Measurements from ENCODE around the gene ASGR2. TPM values are rescaled to one million over a fixed set of nuclear protein-coding genes. Genes with fewer than 3 reads are reported as not detected.

Gene ASGR2
- total RNA-seq, 2 experiments from 2014 or later, result 0.20 to 0.36 TPM

DNA sequence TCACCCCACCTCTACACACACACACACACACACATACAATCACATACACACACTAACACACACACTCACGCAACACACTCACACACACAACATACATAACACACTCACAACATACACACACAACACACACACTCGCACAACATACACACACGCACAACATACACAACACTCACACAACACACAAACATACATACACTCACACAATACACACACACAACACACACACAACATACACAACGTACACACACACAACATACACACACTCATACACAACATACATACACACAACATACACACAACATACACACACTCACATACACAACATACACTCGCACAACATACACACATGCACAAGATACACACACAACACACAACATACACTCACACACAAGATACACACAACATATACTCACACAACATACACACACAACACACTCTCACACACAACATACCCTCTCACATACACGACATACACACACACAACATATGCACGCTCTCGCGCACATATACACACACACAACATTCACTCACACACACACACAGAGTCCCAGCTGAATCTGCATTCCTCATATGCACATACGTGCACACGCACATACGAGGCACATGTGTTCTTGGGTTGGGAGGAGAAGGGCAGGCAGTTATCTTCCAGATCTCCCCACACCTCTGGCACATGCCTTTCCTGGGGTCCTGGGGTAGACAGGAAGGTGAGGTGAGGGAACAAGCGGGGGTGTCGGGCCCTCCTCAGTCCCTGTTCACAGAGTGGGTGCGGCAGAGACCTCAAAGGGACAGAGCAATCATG, 1.1 kb downstream of the ASGR2 start:
- POLR2A ChIA-PET, result no interaction called here
- Mint-ChIP-seq H3K4me1 (ENCODE audit: low read depth) (peaks cover 5% of the 10 kb centered on the region), H3K36me3 (ENCODE audit: low read depth) (no peaks in the 10 kb centered on the region), H3K27me3 (no peaks in the 10 kb centered on the region), H3K4me3 (no peak overlapping the region), H3K27ac (no peak overlapping the region), H3K9me3 (no peaks in the 10 kb centered on the region)
- Histone ChIP-seq H3K36me3 (ENCODE audit: insufficient read depth, low read length) (no peaks in the 10 kb centered on the region), H3K4me1 (ENCODE audit: insufficient read depth, low read length) (peaks cover 9% of the 10 kb centered on the region), H3K27me3 (ENCODE audit: control insufficient read depth in 1 of 2, insufficient read depth in 2 of 2, low read length in 2 of 2) (no peaks in the 10 kb centered on the region), H3K27ac (ENCODE audit: low read depth in 1 of 2, low read length in 2 of 2) (no peak overlapping the region), H3K4me3 (ENCODE audit: low read length) (no peak overlapping the region), H3K9me3 (ENCODE audit: control insufficient read depth in 1 of 2, insufficient read depth in 1 of 2, low read length in 2 of 2) (no peaks in the 10 kb centered on the region)
- TF ChIP-seq, protein P1, sequence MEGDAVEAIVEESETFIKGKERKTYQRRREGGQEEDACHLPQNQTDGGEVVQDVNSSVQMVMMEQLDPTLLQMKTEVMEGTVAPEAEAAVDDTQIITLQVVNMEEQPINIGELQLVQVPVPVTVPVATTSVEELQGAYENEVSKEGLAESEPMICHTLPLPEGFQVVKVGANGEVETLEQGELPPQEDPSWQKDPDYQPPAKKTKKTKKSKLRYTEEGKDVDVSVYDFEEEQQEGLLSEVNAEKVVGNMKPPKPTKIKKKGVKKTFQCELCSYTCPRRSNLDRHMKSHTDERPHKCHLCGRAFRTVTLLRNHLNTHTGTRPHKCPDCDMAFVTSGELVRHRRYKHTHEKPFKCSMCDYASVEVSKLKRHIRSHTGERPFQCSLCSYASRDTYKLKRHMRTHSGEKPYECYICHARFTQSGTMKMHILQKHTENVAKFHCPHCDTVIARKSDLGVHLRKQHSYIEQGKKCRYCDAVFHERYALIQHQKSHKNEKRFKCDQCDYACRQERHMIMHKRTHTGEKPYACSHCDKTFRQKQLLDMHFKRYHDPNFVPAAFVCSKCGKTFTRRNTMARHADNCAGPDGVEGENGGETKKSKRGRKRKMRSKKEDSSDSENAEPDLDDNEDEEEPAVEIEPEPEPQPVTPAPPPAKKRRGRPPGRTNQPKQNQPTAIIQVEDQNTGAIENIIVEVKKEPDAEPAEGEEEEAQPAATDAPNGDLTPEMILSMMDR (IDR thresholded peaks at IDR 0.05), result no peak
- intact Hi-C loops (cut with DNase I, micrococcal nuclease), result no loop called here
- CTCF ChIA-PET, result no interaction called here
- no peak for ATAC-seq (ENCODE audit: poor library complexity)
- DNase-seq, result peak in 1 of 14 experiments; percentile 17

DNA sequence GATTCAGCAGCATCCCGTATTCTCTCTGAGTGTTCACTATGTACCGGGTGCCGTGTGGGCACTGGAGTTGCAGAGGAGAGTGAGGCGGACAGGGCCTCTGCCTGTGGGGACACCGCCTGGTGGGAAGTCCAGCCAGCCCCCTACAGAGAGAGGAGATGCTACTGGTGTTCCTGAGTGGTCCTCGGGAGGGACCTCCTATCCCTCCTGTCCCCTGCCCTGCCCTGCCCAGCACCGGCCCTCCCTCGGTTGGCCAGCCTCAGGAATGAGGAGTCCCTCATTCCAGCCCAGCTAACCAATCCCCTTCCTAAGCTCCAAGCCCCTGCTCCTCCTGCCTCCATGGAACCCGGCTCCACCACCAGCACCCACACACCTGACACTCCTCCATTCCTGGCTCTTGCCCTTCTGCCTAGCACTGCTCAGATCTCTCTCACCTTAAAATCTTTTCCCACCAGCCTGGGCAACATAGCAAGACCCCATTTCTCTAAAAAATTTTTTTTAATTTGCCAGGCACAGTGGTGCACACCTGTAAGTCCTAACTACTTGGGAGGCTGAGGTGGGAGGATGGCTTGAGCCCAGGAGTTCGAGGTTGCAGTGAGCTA, 2.0 kb downstream of the ASGR2 start:
- Histone ChIP-seq H3K27ac (ENCODE audit: low read depth in 1 of 2, low read length in 2 of 2) (no peak overlapping the region), H3K4me1 (ENCODE audit: insufficient read depth, low read length) (peaks cover 9% of the 10 kb centered on the region), H3K4me3 (ENCODE audit: low read length) (no peak overlapping the region), H3K9me3 (ENCODE audit: control insufficient read depth in 1 of 2, insufficient read depth in 1 of 2, low read length in 2 of 2) (no peaks in the 10 kb centered on the region), H3K27me3 (ENCODE audit: control insufficient read depth in 1 of 2, insufficient read depth in 2 of 2, low read length in 2 of 2) (no peaks in the 10 kb centered on the region), H3K36me3 (ENCODE audit: insufficient read depth, low read length) (no peaks in the 10 kb centered on the region)
- ChIA-PET CTCF (no interaction called here), POLR2A (no interaction called here)
- Mint-ChIP-seq H3K27me3 (no peaks in the 10 kb centered on the region), H3K4me1 (ENCODE audit: low read depth) (peaks cover 5% of the 10 kb centered on the region), H3K36me3 (ENCODE audit: low read depth) (no peaks in the 10 kb centered on the region), H3K27ac (no peak overlapping the region), H3K9me3 (no peaks in the 10 kb centered on the region), H3K4me3 (no peak overlapping the region)
- intact Hi-C loops (cut with DNase I, micrococcal nuclease), result no loop called here
- TF ChIP-seq, protein P1 (IDR thresholded peaks at IDR 0.05), result no peak
- no peak for ATAC-seq (ENCODE audit: poor library complexity)
- peak in 1 of 14 experiments; percentile 24 for DNase-seq

DNA sequence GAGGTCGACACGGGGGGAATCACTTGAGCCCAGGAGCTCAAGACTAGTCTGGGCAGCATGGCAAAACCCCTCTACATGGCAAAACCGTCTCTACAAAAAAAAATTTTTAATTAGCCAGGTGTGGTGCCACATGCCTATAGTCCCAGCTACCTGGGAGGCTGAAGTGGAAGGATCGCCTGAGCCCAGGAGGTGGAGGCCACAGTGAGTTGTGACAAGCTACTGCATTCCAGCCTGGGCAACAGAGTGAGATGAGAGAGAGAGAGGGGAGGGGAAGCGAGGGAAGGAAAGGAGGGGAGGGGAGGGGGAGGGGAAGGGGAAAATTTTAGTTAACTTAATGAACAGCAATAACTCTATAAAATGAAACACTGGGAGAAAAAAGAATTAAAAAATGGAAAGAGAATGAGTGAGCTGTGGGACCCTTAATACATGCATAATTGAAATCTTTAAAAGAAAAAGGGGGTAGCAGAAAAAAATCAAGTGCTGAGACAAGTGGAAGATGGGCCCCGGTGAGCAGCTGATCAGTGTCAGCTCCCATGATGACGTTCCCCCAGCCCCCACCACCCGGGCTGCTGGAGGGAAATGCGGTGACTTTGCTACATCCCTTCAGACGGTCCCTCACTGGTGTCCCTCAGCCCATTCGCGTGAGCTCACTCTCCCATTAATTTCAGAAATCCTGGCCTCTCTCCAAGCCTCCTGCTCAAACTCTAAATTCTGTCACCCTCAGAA, 2.7 kb downstream of the ASGR2 start:
- Histone ChIP-seq H3K36me3 (ENCODE audit: insufficient read depth, low read length) (no peaks in the 10 kb centered on the region), H3K27ac (ENCODE audit: low read depth in 1 of 2, low read length in 2 of 2) (no peak overlapping the region), H3K27me3 (ENCODE audit: control insufficient read depth in 1 of 2, insufficient read depth in 2 of 2, low read length in 2 of 2) (no peaks in the 10 kb centered on the region), H3K9me3 (ENCODE audit: control insufficient read depth in 1 of 2, insufficient read depth in 1 of 2, low read length in 2 of 2) (no peaks in the 10 kb centered on the region), H3K4me1 (ENCODE audit: insufficient read depth, low read length) (peaks cover 9% of the 10 kb centered on the region), H3K4me3 (ENCODE audit: low read length) (no peak overlapping the region)
- intact Hi-C loops (cut with DNase I, micrococcal nuclease), result no loop called here
- TF ChIP-seq, protein P1 (IDR thresholded peaks at IDR 0.05), result no peak
- DNase-seq, result peak in 2 of 14 experiments; percentile 15 to 32
- ChIA-PET POLR2A (no interaction called here), CTCF (no interaction called here)
- Mint-ChIP-seq H3K4me3 (no peak overlapping the region), H3K27me3 (no peaks in the 10 kb centered on the region), H3K4me1 (ENCODE audit: low read depth) (peaks cover 5% of the 10 kb centered on the region), H3K36me3 (ENCODE audit: low read depth) (no peaks in the 10 kb centered on the region), H3K9me3 (no peaks in the 10 kb centered on the region), H3K27ac (no peak overlapping the region)
- no peak for ATAC-seq (ENCODE audit: poor library complexity)

All from CD4-positive, alpha-beta T cell (primary cell).